Stimulated activated CD8-positive, alpha-beta memory T cell treated with anti-CD3 and anti-CD28 coated beads, Interleukin-4, amount 100 ng/mL, for 24 hours (primary cell): ENCODE measurements around the gene KLHL30.
"Not testable (repeated sequence)": the region's sequence is repeated elsewhere in the genome, so short reads cannot be mapped to it uniquely, and the experiment has no call there.

Experiments used
- DNase-seq: peaks from one replicate; pipeline ENCODE4 v3.0.0-alpha.2; 2020; ENCODE audit warnings: low read depth

The KLHL30 gene

DNA sequence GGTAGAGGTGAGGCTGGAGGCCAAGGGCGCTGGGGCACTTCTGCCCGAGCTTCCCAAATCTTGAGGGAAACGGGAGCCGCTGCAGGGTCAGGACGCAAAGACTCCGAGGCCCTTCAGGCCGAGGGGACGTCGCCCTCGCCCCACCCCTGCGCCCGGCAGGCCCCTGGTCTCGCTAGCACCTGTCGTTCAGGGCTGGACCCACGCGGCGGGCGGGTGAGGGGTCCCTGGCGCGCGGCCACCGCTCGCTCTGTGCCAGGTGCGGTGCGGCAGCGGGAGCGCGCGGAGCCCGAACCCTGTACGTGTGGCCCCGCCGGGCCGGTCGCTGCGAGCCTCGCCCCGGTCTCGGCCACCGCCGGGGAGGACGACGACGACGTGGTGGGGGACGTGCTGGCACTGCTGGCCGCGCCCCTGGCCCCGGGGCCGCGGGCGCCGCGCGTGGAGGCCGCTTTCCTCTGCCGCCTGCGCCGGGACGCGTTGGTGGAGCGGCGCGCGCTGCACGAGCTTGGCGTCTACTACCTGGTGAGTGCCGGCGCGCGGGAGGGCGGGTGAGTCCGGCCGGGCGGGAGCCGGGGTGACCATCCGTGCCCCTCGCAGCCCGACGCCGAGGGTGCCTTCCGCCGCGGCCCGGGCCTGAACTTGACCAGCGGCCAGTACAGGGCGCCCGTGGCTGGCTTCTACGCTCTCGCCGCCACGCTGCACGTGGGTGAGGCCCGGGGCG is 25.2 kb downstream of the KLHL30 start:
- no peak for DNase-seq

DNA sequence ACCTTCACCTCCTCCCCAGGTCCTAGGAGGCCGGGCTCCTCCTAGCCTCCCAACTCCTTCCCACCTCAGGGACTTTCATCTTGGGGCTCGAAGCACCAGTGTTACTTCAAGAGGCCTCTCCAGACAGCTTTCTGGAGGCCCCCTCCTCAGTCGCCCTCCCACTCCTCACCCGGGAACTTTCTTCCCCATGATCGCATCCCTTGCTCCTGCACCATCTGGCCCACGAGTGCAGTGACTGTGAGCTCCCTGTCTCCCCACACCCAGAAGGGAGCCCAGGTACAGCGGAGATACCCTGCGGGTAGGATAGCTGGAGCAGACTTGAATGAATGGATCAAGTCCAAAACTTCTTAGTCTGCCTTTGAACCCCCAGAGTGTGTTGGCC is 26.4 kb downstream of the KLHL30 start:
- no peak for DNase-seq

DNA sequence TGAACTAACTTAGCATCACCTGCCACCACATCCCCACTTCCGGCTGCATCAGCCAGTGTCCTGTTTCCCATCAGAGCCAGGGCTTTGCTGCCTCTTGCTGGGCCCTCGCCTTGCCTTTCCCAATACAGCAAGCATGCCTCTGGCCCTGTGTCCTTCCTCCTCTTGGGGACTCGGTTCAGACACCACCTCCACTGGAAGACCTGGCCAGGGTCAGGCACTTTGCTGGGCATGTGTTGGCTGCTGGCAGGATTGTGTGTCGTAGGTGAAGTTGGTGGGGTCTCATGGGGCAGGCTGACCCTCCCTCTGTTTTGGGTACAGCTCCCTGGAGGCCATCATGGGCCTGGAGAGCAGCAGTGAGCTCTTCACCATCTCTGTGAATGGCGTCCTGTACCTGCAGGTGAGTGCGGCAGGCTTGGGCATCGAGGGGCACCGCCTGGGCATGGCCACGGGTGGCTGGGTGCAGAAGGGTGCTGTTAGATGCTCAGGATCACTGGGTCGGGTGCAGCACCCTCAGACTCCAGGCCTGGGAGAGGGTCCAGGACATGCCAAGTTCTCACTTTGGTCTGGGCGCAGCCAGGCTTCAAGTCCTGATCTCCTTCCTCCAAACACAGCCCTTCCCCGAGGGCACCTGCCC is 26.9 kb downstream of the KLHL30 start:
- DNase-seq: no peak

DNA sequence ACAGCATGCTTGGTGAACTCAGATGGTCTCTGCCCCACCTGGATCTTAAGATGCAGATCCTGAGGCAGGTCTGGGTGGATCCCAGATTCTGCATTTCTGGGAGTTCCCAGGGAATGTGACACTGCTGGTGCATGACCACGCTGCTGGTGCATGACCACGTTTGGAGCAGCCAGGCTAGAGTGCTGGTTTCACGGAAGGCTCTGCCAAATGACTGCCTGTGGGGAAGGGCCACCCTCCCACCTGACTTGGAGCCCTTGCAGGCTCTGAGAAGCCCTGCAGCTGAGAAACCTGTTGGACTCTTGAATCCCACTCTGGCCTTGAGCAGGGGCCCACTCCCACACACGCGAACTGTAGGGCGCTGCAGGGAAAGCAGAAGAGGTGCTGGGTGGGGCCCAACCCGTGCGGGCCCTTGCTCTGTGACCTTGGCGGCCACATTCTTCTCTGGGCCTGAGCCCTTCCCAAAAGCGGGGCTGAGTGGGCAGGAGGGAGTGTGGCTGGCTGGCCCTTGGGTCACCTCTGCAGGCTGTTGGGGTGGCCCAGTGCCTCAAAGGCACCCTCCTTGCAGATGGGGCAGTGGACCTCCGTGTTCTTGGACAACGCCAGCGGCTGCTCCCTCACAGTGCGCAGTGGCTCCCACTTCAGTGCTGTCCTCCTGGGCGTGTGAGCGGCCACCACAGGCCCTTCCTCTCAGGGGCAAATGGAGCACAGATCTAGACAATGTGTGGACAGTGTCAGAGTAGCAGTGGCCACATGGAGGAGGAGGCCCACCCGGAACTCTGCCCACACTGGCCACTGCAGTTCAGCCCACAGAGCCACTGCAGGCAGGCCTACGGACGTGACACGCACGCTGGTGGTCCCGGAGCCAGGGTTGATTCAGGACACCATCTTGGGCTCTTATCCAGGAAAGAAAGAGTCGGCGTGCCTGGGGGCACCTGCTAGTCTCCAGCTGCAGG is 28.2 kb downstream of the KLHL30 start:
- DNase-seq: no peak

DNA sequence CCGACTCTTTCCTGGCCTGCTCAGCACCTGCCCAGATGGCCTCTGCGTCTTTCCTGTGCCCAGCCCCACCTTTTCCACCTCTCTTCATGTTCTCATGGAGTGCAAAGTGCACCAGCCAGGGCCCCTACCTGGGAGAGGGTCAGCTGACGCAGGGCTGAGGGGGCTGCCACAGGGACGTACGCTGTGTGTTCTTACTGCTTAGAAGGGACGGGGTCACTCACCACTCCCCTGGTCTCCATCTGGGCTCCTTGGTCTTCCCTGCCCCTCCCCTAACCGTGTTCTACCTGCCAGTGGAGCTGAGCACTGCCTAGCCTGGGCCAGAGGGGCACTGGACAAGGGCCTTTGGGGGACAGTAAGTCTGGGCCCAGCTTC is 28.9 kb downstream of the KLHL30 start:
- DNase-seq: no peak

DNA sequence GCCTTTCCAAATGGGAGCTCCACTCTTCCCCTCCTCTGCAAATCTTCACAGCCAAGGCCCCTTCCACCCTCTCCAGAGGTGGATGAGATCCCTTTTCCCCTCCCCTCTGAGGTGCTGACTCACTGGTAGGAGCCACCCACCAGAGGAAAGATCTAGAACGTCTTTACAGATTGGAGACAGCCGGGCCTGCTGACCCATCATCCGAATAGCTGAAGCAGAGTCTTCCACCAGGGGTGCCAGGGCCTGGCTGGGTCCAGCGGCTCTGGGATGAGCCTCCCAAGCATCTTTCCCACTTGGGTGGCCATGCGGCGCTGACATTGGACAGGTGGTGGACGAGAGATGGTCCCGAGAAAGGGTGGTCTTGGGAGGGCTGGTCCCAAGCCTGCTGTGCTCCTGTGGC is 29.3 kb downstream of the KLHL30 start:
- DNase-seq: no peak

DNA sequence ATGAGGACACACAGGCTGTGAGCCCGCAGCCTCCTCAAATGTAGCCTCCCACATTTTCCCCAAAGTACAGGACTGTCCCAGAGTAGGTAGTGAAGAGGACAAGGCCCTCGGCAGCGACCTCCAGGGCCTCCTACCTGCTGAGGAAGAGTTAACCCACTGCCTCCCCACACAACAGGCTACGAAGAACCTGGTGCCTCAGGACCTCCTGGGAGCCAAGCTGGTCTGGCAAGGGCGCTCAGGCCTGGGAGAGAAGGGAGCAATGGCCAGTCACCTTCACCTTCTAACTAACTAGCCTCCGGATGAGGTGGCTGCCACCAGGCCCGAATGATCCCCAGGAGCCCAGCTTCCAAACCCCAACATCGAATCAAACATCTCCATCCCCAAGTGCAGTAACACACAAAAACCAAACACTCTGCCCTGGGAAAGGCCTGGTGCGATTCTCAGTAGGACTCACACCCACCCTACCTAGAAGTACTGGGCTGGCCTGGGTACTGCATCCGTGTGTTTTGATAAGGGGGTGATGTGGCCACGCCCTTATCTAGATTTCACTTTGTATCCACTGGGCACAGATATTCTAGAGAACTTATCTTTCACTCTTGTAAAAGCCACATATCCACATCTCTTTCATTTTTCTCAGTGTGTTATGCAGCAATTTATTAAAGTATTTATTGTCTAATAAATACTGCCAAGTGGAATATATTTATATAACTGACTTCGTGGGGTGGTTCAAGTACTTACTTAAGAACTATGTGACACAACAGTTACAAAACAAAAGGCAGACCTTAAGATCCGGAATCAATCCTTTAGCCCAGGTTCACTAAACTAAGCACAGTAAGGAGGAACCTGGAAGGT is 30.0 kb downstream of the KLHL30 start:
- no peak for DNase-seq

DNA sequence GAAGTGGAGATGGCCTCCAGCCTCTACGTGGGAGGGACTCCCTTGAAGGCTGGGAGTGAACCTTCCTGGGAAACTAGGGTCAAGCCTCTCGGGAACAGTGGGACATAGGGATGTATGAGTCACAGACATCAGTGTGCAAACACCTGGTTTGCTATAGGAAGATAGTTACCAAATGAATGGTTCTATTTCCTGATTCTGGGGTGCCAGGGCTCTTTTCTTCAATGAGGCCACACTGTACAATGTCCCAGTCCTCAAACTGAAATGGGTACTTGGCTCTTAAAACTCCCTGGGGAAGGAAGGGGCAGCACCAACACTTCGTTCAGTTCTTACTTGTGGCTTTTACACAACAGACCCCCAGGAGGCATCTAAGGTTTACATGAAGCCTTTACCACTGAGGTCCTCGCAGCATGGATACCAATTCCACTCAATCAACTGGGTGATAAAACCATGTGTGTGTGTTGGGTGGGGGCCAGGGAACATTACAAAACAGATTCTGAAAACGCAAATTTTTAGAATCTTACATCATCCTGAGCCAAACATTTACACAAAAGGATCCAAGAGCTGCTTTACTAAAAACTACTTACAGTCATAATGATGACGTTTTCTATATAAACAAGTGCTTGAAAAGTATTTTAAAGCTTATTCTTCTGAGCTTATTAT is 30.7 kb downstream of the KLHL30 start:
- DNase-seq: no peak

DNA sequence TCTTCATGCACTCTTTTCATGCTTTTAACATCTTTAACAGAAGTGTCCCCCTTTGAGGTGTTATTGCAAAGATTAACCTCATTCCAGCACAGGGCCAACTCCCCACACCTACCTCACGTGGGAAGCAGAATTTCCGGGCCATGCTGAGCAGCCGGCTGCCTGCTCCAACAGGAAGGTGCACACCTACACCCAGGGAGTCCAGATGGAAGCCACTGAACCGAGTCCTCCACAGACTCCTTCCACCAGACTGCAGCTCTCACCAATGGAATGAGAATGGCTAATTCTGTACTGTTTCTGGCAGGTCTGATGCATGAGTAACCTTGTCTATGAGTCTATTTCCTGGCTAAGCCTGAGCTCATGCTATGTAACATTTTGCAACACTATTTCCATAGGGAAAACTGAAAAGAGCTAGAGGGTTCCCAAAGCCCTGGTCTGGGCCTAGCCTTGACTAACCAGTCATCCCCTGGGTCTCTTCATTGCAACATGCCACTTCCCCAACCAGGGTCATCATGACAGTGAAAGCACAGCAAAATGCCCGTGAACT is 31.3 kb downstream of the KLHL30 start:
- DNase-seq: no peak

DNA sequence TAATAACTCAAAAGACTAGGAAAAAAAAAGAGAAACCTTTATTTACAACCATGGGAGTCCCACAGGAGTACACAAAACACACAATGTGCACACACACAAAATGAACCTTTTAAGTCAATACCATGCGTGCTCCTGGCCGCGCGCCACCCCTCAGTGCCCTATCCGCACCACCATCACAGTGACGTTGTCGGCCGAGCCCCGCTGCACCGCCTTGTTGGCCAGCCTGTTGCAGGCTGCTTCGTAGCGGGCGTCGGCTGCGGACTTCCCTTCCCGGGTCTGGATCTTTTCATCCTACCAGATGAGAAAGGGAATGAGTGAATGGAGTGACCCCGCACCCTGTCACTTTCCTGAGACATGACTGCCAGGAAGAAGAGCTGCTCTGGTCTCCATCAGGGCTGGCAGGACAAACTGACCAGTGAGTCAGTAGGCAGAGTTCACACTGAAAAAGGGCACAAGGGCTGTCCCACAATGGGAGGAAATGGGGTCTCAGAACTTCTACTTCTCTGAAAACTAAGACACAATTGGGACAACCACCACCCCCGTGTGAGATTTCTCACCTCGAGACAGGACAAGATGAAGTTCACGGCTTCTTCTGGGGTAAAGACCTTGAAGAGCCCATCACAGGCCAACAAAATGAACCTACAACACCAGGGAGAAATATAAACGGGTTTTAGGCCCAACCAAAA is 32.1 kb downstream of the KLHL30 start:
- no peak for DNase-seq

DNA sequence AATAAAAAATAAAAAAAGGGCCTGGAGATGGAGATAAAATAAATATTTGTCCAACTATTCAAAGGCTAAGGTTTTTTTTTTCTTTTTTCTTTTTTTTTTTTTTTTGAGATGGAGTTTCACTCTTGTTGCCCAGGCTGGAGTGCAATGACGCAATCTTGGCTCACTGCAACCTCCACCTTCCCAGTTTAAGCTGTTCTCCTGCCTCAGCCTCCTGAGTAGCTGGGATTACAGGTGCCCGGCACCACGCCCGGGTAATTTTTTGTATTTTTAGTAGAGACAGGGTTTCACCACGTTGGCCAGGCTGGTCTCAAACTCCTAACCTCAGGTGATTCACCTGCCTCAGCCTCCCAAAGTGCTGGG is 32.6 kb downstream of the KLHL30 start:
- DNase-seq: not testable (repeated sequence)

DNA sequence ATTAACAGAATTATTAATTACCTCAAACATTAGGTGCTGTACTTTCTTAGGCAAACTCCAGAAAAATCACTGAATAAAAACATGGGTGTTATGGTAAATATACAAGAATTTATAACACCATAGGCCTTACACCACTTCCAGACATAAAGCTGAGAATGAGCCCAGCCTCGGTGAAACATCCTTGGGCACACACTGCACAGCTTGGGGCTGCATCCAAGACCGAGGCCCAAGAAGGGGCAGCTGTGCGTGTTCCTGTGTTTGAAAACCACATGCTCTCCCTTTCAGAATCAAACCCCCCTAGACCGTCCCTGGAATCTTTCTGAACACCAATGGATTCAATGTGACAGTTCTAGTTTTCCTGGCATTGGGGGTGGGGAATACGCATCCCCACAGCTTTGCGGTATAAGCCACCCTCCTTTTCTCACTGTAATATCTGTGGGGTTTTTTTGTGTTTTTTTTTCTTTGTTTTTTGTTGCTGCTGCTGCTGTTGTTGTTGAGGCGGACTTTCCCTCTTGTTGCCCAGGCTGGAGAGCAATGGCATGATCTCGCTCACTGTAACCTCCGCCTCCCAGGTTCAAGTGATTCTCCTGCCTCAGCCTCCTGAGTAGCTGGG is 33.2 kb downstream of the KLHL30 start:
- no peak for DNase-seq

DNA sequence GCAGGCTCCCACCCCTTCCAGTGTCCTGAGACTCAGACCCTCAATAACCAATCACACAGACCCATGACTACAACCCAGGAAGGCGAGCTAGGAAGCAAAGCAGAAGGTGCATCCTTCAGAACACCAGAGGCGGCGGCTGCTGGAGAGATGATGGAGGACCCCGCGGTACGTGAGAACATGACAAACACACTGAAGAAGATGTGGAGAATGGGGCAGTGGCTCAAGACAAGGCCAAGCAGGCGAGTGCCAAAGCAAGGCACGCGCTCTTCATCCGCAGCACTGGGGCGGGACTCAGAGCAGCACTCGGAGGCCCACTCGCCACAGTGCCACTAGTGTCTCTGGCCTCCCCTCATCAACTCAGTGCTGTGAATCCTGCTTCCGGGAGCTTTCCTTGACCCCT is 34.0 kb downstream of the KLHL30 start:
- no peak for DNase-seq

DNA sequence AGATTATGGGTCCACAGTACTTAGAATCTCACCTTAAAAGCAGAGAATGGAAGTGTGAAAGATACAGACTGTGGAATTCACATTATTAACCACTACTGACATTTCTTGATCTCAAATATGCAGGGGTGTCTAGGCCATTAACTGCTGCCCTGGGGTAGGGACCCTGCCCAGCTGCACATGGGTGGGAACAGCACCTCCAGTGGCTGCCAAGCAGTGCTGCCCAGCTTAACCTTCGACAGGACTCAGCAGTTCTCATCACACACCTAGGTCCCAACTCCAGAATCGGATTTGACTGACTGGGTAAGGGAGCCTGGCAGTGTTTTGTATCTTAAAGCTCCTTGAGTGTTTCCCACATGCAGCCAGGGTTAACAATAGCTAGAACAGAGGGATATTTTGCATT is 35.2 kb downstream of the KLHL30 start:
- DNase-seq: no peak

DNA sequence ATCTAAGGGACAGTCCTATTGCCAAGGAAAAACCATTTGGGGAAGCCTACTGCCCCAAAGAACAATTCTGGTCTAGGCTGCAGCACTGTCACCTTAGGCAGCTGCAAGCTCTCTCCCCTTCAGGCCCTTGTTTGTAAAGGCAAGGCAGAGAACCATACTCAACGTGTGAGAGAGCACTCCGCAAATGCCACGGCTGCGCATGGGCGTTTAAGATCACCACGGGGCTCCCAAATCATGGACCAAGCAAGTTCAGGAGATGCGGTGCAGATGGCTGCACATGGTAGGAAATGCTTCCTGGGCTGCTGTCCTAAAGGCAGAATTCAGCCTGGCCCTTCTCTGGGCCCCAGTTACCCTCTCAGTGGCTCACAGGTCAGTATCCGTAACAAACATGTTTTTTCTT is 35.8 kb downstream of the KLHL30 start:
- DNase-seq: no peak

DNA sequence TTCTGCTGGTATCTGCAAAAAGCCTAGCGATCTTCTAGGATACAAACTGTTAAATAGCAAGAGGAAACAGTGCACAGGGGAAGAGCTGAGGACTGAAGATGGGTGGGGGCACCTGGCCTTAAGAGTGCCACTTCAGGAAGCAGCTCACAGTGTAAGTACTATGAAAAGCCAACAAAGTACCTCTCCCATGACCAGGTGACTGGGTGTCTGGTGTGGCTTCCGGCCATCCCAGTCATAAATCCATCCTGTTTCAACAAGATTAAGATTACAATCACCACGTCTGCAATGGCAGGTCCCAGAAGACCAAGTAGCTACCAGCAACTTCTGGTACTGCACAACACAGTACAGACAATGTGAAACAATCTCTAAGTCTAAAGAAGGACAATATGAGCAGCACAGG is 36.2 kb downstream of the KLHL30 start:
- DNase-seq: no peak

DNA sequence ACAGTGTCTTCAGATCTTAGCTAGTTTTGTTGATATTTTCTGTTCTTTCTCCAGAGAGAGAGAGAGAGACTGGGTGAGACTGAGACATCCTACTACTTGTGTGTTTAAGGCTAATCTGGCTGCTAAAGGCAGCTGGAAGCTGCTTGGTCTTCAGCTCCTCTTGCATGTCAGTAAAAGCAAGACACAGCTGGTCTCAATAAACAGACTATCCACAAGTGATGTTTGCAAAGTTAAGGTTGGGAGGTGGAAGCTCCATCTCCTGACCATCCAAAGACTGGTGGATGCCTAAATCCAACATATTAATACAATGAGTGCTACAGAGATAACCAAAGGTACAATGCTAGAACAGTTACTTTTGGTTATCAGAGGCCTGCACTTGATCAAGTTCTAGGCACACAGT is 38.1 kb downstream of the KLHL30 start:
- no peak for DNase-seq

DNA sequence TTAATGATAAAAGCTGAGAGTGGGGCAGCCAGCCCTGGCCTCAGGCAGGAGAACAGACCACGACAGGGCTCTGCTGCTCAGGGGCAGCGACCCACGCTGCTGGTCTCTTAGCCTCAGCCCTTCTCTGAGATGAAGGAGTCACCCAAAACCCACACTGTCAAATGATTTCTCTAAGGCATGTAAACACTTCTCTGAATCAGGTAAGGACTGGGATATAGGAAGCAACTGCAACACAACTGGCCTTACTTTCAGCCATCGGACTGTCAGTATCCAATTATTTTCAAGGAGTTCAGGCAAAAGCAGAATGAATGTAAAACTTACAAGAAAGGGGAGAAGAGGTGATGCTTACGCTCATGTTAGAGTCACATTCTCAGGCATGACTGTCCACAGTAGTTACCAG is 42.1 kb downstream of the KLHL30 start:
- DNase-seq: no peak

DNA sequence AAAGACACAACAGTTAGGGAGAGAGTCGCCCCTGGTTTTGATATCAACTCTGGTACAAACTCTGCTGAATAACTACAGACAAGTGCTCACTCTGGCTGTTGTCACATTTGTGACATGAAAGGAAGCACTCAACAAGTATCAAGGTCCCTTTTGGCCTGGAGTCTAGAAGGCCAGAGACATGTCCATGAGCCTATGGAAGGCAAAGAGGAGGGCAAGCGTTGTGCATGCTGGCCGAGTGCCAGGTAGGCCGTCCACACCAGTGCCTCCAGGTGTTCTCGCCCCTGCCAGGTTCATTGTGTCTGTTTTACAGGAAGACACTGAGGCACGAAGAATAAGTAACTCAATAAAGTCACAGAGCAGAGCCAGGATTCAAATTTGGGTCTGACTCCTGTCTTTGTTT is 43.9 kb downstream of the KLHL30 start:
- no peak for DNase-seq

DNA sequence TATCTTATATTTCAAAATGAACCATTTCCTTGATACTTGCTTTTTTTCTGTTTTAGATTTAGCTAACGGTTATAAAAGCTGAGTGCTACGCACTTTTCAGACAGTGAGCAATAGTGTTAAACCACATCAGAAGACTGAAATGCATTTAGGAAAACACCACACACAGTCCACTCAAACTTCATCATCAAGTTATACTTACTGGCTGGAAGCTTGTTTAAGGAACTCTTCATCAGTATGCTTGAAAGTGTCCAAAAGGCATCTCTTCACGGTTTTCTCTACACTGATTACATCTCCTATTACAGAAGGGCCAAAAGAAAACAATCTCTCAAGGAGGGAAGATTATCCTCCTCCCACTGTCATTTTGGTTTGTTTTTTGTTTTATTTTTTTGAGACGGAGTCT is 45.4 kb downstream of the KLHL30 start:
- DNase-seq: no peak
